UCSD-AML1 (cell line): ENCODE measurements around the gene TNN.

Experiments used
- DNase-seq: peaks from one replicate; lab custom pipeline; 2025; ENCODE audit not compliant: unreplicated experiment; lab: John Stamatoyannopoulos, UW

Gene TNN

DNA sequence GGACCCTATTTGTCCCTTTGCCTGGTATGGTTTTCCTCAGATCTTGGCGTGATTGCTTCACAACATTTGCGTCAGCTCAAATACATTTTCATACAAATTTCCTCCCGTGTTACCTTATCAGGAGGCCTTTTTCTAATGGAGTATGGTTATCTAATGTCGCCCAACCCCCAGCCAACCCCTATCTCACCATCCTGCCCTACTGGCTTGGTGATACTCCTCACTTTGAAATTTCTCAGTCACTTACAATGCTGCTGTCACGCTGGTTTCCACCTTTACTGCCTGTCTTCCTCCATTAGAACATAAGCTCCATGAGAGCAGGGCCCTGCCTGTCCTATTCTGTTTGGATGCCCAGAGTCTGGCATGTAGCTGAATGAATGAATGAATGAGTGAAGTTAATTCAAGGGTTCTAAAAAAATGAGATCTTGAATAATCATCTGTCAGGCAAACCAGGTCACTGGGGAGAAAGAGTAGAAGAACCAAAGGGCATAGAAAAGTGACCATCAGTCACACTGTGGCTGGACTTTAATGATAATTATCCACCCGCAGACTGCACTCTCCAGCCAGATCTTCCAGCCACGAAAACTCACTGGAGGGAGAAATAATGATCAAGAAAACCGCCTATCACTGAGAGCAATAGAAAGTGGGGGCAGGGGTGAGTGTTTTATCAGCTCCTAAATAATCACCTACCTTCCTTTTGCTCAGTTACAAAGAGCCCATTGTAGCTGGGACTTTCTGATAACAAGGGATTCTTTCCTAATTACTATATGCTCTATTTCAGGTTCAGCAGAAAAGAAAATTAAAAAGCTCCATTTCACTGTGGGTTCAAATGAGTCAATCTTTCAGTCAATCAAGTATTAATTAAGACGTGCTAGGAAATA lies 103.6 kb downstream of the TNN start:
- DNase-seq, result no peak

DNA sequence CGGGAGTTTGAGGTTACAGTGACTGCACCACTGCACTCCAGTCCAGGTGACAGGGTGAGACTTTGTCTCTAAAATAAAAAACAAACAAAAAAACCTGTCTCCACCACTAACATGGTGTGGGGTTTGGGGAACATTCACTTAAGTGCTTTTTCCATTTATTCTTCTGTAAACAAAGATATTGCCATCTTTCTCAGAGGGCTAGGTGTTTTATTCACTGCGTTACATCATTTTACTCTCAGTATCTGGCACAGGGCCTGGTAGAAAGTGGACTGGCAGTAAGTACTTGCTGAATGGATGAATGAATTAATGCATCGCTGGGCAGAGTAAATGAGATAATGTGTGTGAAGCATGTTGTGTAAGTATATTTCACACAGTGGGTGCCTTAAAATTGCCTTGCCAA lies 104.9 kb downstream of the TNN start:
- no peak for DNase-seq

DNA sequence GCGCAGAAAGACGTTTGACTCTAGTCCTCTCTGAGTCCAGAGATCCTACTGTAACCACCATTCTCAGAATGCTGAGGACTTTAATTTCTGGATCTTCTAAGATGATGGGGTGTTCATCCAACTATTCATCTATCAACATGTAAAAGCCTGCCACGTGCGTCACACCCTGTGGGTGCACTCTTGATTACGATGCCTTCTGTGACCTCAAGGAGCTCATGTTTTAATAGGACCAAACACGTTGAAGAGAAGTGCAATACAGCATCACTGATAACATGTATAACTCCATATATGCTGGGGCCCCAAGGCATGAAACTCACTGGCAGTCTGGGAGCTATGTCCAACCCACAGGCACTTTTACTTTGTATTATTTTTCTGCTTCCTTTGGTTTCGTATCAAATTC lies 105.9 kb downstream of the TNN start:
- no peak for DNase-seq

DNA sequence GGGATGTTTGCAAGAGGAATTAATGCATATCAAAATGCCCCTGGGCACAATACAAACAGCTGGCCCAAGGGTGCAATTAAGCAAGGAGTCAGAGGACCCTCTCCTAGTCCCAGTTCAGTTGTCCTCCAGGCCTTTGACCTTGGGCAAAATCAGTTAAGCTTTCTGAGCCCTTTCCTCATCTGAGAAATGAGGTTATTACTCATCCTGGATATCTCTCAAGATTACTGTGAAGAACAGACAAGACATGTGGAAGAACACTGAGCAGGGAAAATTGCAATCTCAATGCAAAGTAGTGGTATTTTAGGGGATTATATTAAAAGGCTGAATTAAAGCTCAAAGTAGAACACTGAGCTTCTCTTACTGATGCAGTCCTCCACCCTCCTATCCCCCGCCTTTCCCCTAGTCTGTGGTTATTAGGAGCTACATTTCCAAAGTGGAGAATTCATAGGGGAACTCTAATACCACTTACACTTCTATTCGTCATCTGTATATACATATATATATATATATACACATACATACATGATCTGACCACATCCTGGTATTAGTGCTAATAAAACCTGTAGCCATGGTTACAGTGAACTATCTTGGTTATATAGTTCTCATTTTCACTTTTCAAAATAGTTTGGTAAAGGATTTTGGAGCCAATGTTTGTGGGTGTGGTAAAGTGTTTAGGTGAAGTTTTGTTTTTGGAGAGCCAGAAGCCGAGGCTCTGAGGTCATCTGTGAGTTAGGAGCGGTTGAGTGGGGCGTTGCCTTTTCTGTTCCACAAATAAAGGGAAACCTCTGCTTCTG lies 106.9 kb downstream of the TNN start:
- no peak for DNase-seq

DNA sequence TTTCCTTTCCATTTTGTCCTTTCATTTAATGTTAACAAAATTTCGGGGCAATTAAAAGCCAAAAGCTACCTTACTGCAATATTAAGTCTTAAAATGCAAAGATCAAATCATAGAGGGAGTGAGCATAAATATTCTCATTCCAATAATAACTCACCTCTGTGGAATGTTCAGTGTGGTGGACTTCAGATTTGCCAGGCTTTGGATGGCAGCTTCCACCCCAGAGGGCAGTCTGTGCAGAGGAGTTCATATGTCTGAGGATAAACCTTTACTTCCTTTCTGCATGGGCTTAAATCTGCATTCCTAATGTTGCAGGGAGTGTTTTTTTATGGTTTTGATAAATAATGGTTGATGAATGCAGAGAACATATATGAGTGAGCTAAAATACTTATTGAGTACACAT lies 108.6 kb downstream of the TNN start:
- no peak for DNase-seq

DNA sequence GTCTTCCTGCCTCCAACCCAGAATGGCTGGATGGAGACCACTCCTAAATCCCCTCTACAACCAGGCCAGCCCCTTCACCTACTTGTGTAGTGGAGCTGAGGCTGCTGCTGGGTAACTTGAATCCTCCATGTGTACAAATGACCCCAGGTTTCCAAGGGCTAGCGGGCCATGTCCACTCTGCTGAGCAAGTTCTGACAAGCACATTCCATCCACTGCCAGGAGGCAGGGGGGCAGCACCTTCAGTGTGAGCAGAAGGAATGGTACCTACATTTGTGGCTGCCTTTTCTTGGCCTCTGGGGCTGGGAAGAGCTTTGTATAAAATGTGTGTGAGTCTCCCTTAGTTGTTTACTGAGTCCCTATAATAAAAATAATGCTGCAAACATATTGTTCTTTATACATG lies 110.4 kb downstream of the TNN start:
- DNase-seq, result no peak

DNA sequence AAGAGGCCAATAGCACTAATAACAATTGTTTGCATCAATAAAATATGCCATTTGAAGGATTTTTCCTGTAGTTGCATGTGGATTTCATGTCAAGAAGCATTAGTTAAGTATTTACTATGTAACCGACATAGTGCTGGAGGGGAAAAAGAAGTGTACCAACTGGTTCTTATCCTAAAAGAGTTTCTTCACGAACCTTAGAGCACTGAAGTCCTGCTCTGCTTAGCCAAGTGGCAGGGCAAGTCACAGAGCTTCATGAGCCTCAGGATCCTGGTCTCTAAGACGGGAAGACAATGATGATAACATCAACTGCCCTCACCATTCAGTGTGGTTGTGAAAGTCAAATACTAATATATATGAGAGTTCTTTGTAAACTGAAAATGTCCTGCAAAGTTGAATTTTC lies 110.8 kb downstream of the TNN start:
- DNase-seq, result no peak

DNA sequence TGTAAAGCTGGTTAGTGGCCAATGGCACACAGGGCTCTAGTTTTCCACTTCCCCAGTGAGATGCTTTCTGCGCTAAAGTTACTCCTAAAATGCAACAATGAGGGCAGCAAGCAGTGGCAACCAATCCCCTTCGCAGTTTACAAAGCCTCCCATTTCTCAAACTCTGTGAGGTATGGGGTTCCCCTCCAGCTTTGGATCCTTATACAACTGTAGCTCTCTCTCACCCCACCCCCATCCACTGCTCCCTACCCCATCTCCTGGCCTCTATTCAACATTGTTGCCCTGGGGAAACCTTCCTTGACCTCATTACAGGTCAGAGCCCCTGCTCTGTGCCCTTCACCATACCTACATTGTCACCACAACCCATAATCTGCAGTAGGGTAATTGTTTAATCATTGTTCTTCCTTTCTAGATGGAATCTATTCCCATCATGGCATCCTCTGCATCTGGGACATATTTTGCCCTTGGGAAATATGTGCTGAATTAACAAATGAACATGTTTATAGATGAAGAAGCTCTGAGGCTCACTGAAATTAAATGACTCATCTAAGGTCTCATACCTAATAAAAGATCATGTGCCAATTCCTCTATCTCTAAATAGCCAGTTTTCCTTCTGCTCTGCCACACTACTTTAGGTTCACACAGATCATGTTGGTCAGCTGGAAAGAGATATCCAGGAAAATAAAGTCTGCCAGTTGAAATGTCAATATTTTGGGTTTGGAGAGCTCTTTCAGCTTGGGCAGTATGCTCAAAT lies 112.4 kb downstream of the TNN start:
- DNase-seq, result no peak

DNA sequence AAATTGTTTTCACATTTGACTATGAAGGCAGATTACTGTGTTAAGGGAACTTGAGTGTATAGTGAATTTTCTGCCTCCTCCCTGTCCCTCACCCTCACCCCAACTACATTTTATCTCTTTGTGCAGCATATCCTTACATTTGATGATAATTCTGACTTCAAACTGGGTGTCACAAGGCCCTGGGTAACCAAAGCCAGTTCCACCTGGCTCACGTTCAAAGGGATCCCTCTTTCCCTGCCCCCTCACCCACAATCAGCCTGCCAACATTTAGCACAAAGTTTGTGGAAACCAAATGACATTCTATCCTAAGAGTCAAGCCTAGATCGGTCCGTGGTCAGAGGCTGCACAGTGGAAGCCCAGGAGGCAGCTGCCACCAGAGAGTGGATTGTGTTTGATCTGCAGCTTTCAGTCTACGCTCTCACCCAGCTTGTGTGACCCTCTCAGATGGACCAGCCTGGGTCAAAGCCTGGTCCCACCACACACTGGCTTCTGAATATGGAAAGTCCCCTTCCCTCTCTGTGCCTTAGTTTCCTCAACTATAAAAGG lies 114.6 kb downstream of the TNN start:
- no peak for DNase-seq

DNA sequence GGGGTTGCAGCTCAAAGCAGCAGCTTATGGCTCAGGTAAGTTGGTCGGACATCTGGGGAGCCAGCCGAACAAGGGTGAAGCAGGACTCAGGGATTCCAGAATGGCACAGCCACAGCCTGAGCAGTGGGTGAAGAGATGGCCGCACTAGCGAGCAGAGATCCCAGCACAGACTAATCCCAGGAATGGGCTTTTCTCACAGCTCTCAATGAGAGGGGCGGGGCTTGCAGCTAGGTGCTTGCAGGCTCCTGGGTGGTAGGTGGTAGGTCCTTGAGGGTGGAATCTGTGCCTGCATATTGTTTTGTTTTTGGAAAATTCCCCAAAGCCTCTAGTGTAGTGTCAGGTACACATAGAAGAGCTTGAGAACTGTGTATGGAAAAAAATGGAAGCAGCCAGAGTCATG lies 116.0 kb downstream of the TNN start:
- no peak for DNase-seq

DNA sequence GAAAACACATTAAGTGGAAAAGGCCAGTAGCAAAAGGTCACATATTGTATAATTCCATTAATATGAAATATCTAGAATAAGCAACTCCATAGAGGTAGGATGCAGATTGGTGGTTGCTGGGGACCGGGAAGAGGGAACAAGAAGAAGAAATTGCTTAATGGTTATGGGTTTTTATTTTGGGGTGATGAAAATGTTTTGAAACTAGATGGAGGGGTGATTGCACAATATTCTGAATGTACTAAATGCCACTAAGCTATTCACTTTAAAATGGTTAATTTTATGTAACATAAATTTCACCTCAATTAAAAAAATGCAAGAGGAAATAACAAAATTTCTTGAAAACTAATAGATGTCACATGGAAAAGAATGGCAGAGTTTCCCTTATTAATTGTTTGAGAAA lies 118.3 kb downstream of the TNN start:
- no peak for DNase-seq

DNA sequence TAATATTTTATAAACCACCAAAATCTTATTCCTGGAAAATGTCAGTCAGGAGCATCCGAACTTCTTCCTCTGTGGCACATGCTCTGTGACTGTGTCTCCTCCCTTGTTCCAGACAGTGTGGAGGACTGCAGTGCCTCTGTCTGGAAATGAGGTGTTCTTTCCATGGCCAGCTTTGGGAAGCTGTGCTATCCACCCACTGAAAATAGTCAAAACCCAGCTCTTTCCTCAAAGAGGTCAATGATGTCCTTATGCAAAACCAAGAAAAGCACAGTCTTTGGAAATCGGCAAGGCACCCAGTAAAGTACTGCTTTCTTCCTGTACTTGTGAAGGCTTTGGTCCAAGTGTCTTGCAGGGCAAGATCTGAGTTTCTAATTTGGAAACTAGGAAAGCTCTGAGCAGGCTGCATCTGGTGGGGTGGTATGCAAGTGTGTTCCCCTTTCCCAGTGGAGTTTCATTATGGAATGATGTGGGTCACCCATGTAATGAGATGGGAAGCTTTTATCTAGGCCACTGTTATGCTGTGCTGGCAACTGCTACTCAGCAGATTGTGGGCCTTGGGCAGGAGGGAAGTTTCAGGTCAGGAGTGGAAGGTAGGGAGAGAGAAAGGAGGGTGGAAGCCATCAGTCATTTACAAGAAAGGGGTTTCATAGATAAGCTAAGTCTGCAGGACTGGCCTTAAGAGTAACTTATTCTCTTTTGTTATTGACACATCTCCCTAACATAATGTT lies 119.0 kb downstream of the TNN start:
- no peak for DNase-seq

DNA sequence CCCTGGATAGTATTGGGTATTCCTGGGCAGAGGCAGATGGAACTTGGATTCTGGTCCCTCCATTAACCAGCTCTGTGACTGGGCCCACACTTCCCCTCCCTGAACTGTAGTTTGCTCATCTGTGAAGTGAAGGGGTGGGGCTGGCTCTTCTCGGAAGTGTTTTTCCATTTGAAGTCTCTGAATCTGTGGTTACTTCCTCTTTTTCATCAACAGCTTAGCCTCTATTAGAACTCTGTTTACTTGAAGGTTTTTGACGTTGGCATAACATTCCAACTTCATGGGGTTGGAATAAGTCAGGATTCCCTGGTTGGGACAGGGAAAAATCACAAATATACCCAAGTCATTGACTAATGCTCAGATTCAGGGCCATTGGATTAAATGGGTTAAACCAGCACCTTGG lies 121.3 kb downstream of the TNN start:
- DNase-seq, result peak; percentile 32

DNA sequence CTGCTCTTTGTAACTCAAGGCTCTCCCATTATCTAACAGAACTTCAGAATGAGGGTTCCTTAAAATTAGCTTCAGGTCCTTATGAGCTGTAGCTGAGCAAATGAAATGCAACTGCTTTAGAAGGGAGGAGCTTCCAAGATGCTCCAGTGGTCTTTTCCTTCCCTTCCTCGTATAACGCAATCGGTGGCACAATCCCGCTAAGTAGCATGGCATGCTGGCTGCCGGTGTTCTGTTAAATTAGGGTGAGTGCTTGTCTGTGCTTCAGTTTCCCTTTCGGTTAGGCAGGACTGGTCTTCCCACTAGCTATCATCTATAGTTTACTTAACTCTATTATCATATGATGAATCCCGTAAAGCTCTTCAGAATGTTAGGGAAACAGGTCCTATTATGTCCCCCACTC lies 124.0 kb downstream of the TNN start:
- no peak for DNase-seq

DNA sequence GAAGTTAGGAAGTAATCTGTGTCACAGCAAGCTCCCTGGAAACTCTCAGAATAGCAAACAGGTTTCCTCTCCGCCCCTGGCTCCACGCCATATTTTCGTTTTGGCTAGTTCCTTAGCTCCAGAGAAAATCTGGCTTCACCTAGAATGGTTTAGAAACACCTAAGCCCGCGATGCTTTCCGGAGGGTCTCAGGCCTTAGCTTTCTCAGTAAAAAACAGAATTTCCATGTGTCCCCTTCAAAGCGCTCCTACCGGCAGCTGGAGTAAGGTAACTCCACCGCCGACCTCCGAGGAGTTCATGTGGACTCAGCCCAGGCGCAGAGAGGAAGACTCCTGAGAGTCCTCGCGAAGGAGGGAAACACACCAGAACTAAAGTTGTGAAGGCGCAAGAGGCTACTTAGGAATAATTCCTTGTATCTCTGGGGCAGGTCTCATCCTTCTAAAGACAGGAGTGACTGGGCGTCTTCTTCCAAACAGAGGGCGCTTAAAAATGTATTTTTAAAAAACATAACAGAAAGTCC lies 124.5 kb downstream of the TNN start:
- DNase-seq, result no peak

DNA sequence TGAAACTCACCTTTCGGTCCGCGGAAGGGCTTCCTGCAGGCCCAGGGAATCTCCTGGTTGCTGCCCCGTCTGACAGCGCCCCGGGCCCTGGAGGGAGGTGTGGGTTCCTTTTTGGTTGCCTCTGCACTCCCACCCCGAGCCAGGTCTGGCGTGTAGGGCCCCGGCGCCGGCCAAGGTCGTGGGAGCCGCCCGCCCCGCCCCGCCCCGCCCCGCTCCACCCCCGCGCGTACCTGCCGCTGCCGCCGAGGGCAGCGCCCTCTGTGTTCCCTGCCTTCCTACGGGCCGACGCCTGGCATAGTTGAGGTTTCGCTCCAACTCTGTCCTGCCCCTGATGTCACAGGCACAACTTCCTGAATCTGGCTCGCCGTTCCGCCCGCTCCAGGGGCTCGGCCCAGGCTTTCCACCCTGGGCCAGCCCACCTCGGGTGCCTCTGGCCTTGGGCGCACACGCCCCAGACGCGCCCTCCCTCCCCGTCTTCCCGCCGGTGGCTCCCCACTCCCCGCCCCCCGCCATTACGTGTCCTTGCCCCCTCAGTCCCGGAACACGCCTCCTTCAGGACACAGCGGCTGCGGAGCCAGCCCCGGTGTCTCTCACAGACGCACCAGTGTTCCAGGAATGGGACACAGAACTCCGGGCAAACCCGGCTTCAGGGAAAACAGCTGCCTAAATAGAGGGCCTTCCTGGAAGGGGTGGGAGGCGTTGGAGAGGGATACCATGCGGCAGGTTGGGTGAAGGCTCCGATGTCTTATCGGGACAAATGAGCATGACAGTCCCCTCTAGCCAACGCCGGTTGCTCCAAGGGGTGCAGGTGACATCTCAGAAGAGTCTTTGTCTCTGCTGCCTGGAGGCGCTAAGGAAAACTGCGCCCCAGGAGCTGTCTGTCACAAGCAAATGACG lies 125.2 kb downstream of the TNN start, which contains the start of gene KIAA0040:
TSS of gene KIAA0040 (minus strand) at position 147 of the 897 bp plus-strand sequence. CDS start 31,763 bp downstream, outside the sequence.
- DNase-seq, result peak; percentile 19

DNA sequence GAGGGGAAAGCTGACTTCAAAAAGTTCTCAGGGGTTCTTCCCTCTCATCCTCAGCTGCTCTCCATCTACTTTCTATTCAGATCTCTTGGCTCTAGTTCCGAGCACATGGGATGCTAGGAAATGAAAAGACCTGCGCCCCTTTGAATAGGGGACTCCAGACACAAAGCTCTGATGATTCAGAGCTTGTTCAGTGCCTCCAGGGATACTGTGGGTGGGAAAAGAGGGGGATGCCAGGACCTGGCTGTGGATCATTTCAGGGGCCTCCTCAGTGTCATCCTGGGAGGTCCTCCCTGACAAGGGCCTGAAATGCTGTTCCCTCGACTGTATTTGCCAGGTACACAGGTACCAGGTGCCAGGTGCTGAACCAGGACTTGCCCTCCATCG lies 125.9 kb downstream of the TNN start:
- DNase-seq, result no peak

DNA sequence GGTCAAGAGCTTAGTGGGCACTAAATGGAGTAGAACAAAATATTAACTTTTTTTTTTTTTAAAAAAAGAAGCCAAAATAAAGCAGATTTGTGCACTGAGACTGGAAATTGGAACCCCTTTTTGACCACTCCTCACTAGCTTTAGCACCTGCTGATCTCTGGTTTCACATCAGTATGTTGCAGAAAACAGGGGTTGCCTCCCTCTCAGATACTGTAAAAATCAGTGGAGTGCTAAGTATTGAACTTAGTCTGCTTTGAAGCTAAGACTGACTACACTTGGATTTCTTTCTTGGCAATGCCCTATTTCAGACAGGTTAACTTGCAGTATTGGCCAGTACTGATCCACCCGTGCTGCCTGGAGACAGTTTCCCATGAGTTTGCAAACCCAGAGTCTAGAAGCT lies 127.6 kb downstream of the TNN start:
- no peak for DNase-seq

DNA sequence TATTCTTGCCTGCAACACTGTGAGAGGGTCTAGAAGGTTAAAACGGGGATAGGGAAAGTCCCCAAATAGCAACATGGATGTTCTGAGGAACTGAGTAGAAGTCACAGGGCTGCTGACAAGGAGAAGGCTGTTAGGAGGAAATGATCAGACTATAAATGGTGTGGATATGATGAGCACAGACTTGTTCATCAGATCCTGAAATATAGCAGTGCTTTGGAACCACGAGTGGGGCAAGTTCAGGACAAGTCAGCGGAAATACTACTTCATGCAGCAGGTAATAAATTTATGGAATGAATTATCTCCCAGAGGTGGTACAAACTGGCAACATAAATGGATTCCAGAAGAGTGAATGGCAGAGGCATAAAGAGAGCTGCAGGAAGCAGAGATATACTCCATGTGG lies 128.2 kb downstream of the TNN start:
- DNase-seq, result no peak
